Activated T-helper 2 cell treated with anti-CD3 and anti-CD28 coated beads, Interferon-gamma antibody, Interleukin-2, Interleukin-4, amounts not matched to agents 10 μg/mL and 5 μg/mL and 100 μg/mL, durations not matched to agents 14 hours and 24 hours and 36 hours (primary cell): ENCODE measurements around the gene BDH2. TPM values are rescaled to one million over a fixed set of nuclear protein-coding genes. Genes with fewer than 3 reads are reported as not detected.

Experiments used
- DNase-seq: peaks from one replicate; pipeline ENCODE4 v3.0.0; 2021; ENCODE audit warnings: low spot score
- H3K27ac Mint-ChIP-seq: one replicate; pipeline ENCODE4 v1.8.0; 2021; ENCODE audit warnings: mixed read lengths
- H3K27me3 Mint-ChIP-seq: one replicate; pipeline ENCODE4 v1.8.0; 2021; ENCODE audit warnings: low read depth, mixed read lengths
- H3K36me3 Mint-ChIP-seq: one replicate; pipeline ENCODE4 v1.8.0; 2021; ENCODE audit warnings: low read depth, mixed read lengths
- H3K4me1 Mint-ChIP-seq: one replicate; pipeline ENCODE4 v1.8.0; 2021; ENCODE audit warnings: low read depth, mixed read lengths
- H3K4me3 Mint-ChIP-seq: one replicate; pipeline ENCODE4 v1.8.0; 2021; ENCODE audit warnings: low read depth, mild to moderate bottlenecking, moderate library complexity, mixed read lengths
- H3K9me3 Mint-ChIP-seq: one replicate; pipeline ENCODE4 v1.8.0; 2021; ENCODE audit warnings: mixed read lengths
- intact Hi-C: fragments of 100-400 bp; cut with micrococcal nuclease; formaldehyde crosslinking; loops from one replicate; pipeline ENCODE4 v1.15.1; 2023
- total RNA-seq: library from RNA; stranded (reverse); gene quantifications from 2 replicates; pipeline ENCODE4 v1.2.3, GENCODE V29; 2022

The BDH2 gene
- total RNA-seq, 1 donor from 2014 or later = 16.3 TPM

GRCh38 chr4:103046416-103047290, 53.0 kb downstream of the BDH2 start:
- Mint-ChIP-seq H3K4me1 (peaks cover 18% of the 10 kb centered on the region), H3K36me3 (peaks cover 53% of the 10 kb centered on the region), H3K27ac (no peak overlapping the region), H3K27me3 (no peaks in the 10 kb centered on the region), H3K9me3 (no peaks in the 10 kb centered on the region), H3K4me3 (no peak overlapping the region)
- DNase-seq = no peak
- intact Hi-C loops = loop anchor here (1.0 to 2.0 kb wide), 2 partner anchors 45 to 52 kb away; partner anchors contain the start of gene BDH2

- peaks cover 50% of the 10 kb centered on the region for H3K36me3 Mint-ChIP-seq
- no peak for DNase-seq
- H3K27ac Mint-ChIP-seq = no peak overlapping the region
- no peaks in the 10 kb centered on the region for H3K9me3 Mint-ChIP-seq
- H3K4me1 Mint-ChIP-seq = peaks cover 8% of the 10 kb centered on the region
- H3K4me3 Mint-ChIP-seq = no peak overlapping the region
- intact Hi-C loops = no loop called here
- H3K27me3 Mint-ChIP-seq = no peaks in the 10 kb centered on the region
Measured at GRCh38 chr4:103044183-103044582, 55.5 kb downstream of the BDH2 start.

- no peak overlapping the region for H3K27ac Mint-ChIP-seq
- peaks cover 9% of the 10 kb centered on the region for H3K4me1 Mint-ChIP-seq
- no peaks in the 10 kb centered on the region for H3K9me3 Mint-ChIP-seq
- intact Hi-C loops = no loop called here
- H3K27me3 Mint-ChIP-seq = no peaks in the 10 kb centered on the region
- H3K36me3 Mint-ChIP-seq = peaks cover 26% of the 10 kb centered on the region
- DNase-seq = no peak
- no peak overlapping the region for H3K4me3 Mint-ChIP-seq
Measured at GRCh38 chr4:103036169-103036568, 63.5 kb downstream of the BDH2 start.

- DNase-seq = no peak
- H3K4me3 Mint-ChIP-seq = no peak overlapping the region
Measured at GRCh38 chr4:103032574-103032973, 67.1 kb downstream of the BDH2 start.

GRCh38 chr4:103030791-103031190, 68.8 kb downstream of the BDH2 start:
- Mint-ChIP-seq H3K4me1 (peaks cover 16% of the 10 kb centered on the region), H3K4me3 (no peak overlapping the region), H3K9me3 (no peaks in the 10 kb centered on the region), H3K36me3 (peaks cover 32% of the 10 kb centered on the region), H3K27me3 (no peaks in the 10 kb centered on the region), H3K27ac (no peak overlapping the region)
- DNase-seq = no peak
- intact Hi-C loops = no loop called here

More at GRCh38 chr4:103032574-103032973, 67.1 kb downstream of the BDH2 start:
- Mint-ChIP-seq H3K36me3 (peaks cover 39% of the 10 kb centered on the region), H3K4me1 (peaks cover 9% of the 10 kb centered on the region), H3K27ac (no peak overlapping the region), H3K9me3 (no peaks in the 10 kb centered on the region), H3K27me3 (no peaks in the 10 kb centered on the region)
- intact Hi-C loops = no loop called here

GRCh38 chr4:103029300-103029699, 70.3 kb downstream of the BDH2 start:
- Mint-ChIP-seq H3K4me3 (no peak overlapping the region), H3K9me3 (no peaks in the 10 kb centered on the region), H3K4me1 (peaks cover 20% of the 10 kb centered on the region), H3K27me3 (no peaks in the 10 kb centered on the region), H3K36me3 (peaks cover 30% of the 10 kb centered on the region), H3K27ac (no peak overlapping the region)
- DNase-seq = no peak
- intact Hi-C loops = loop anchor here (10.0 kb wide), 1 partner anchor 684 kb away; the partner anchor contains the start of gene SLC39A8

Other genes starting within 250 kb of the BDH2 start
- gene CISD2, start 230.8 kb downstream of the BDH2 start, total RNA-seq = 50.8 and 51.4 TPM in 2 replicates
- 0.28 and 0.57 TPM in 2 replicates for gene SLC9B1, start 80.1 kb downstream of the BDH2 start, total RNA-seq
- gene SLC9B2, start 23.1 kb downstream of the BDH2 start, total RNA-seq = 34.6 and 37.9 TPM in 2 replicates
- gene CENPE, start 98.5 kb upstream of the BDH2 start, total RNA-seq = 36.0 and 36.5 TPM in 2 replicates